A549 (cell line): Measurements from ENCODE around the gene N4BP2L2. TPM values are rescaled to one million over a fixed set of nuclear protein-coding genes. Genes with fewer than 3 reads are reported as not detected.

Source experiments
- ATAC-seq, 2 experiments: fragments of 200-7000 bp in 1 of 2; fragments of >200 bp in 1 of 2; cut with Nextera tagmentation in 1 of 2; cut with Tn5 transposase in 1 of 2; 3 replicates each; pipeline versions ENCODE4 v1.8.0 to v1.9.1; 2018 to 2020; ENCODE audit warnings: mild to moderate bottlenecking in 1 of 2, moderate library complexity in 1 of 2
- CTCF ChIA-PET: fragments of 300-600 bp; sonication (Branson Sonifier 250); formaldehyde crosslinking; extraction: SDS; loops from one replicate; lab custom pipeline; 2021; ENCODE audit warnings: antibody characterized with exemption, inconsistent platforms; lab: Yijun Ruan, JAX
- POLR2A ChIA-PET: fragments of 350-600 bp; formaldehyde crosslinking; extraction: SDS; loops from one replicate; lab custom pipeline; 2021; ENCODE audit warnings: antibody characterized with exemption, inconsistent platforms; lab: Yijun Ruan, JAX
- DNase-seq, 2 experiments: peaks; one replicate each; pipeline versions ENCODE4 v3.0.0 to v3.0.0-alpha.2; 2011 to 2016; ENCODE audit warnings: low read depth in 1 of 2, low spot score in 1 of 2
- FAIRE-seq: peaks from 2 replicates; lab custom pipeline; 2011; peaks lifted over from hg19 to GRCh38; lab: Jason Lieb, UNC
- H3K27ac ChIP-seq, 2 experiments: fragments of >200 bp; sonication (Bioruptor Twin); formaldehyde crosslinking; 3 replicates each; pipeline ENCODE4 v1.5.1; 2016 to 2017
- H3K4me1 ChIP-seq: fragments of >200 bp; sonication (Bioruptor Twin); formaldehyde crosslinking; 3 replicates; pipeline ENCODE4 v1.6.1; 2016
- H3K4me2 ChIP-seq: fragments of >200 bp; sonication (Bioruptor Twin); formaldehyde crosslinking; 3 replicates; pipeline ENCODE4 v1.6.1; 2016
- H3K4me3 ChIP-seq: fragments of >200 bp; sonication (Bioruptor Twin); formaldehyde crosslinking; 3 replicates; pipeline ENCODE4 v1.5.1; 2016
- H3K9me3 ChIP-seq: fragments of >200 bp; sonication (Bioruptor Twin); formaldehyde crosslinking; 3 replicates; pipeline ENCODE4 v1.6.1; 2016
- ATOH8 ChIP-seq: fragments of 250-450 bp; sonication (Bioruptor Pico); IDR thresholded peaks from 2 replicates; pipeline ENCODE4 v1.5.0; 2020; ENCODE audit warnings: low read depth, mild to moderate bottlenecking, moderate library complexity
- CBX2 ChIP-seq: fragments of 200-600 bp; sonication (generic); IDR thresholded peaks from 2 replicates; pipeline ENCODE4 v1.6.1; 2016; ENCODE audit warnings: low read depth, mild to moderate bottlenecking, borderline replicate concordance
- CEBPB ChIP-seq, 2 experiments: fragments of >200 bp in 1 of 2; sonication (Bioruptor Twin) in 1 of 2; formaldehyde crosslinking in 1 of 2; IDR thresholded peaks; 2 replicates each; pipeline ENCODE4 v1.6.1; 2012 to 2016
- CHD2 ChIP-seq: fragments of 150-350 bp; IDR thresholded peaks from 2 replicates; pipeline ENCODE4 v1.6.1; 2014; ENCODE audit warnings: low read length; ENCODE audit not compliant: partially characterized antibody
- E2F6 ChIP-seq: IDR thresholded peaks from 2 replicates; pipeline ENCODE4 v1.6.1; 2012; ENCODE audit warnings: low read depth, borderline replicate concordance
- ELK1 ChIP-seq: fragments of 150-350 bp; IDR thresholded peaks from 2 replicates; pipeline ENCODE4 v1.6.1; 2014; ENCODE audit warnings: low read depth, mild to moderate bottlenecking, low read length
- HMGXB4 ChIP-seq: fragments of 250-450 bp; sonication (Bioruptor Pico); IDR thresholded peaks from 2 replicates; pipeline ENCODE4 v1.5.0; 2021; ENCODE audit warnings: mild to moderate bottlenecking, moderate library complexity, borderline replicate concordance
- HOXA7 ChIP-seq: fragments of 250-450 bp; sonication (Bioruptor Pico); IDR thresholded peaks from 2 replicates; pipeline ENCODE4 v1.5.0; 2020; ENCODE audit warnings: mild to moderate bottlenecking, moderate library complexity
- HOXB5 ChIP-seq: fragments of 250-450 bp; sonication (Bioruptor Pico); IDR thresholded peaks from 2 replicates; pipeline ENCODE4 v1.5.0; 2020; ENCODE audit warnings: mild to moderate bottlenecking, moderate library complexity
- JUN ChIP-seq, 2 experiments: fragments of >200 bp; sonication (Bioruptor Twin); formaldehyde crosslinking; IDR thresholded peaks; 2 replicates in 1 of 2; 3 replicates in 1 of 2; pipeline ENCODE4 v1.6.1; 2016 to 2017
- JUNB ChIP-seq: fragments of >200 bp; sonication (Bioruptor Twin); formaldehyde crosslinking; IDR thresholded peaks from 2 replicates; pipeline ENCODE4 v1.6.1; 2016
- KDM1A ChIP-seq: fragments of 200-600 bp; sonication (generic); IDR thresholded peaks from 2 replicates; pipeline ENCODE4 v1.6.1; 2016; ENCODE audit warnings: low read depth, mild to moderate bottlenecking
- MAX ChIP-seq: IDR thresholded peaks from 2 replicates; pipeline ENCODE4 v1.6.1; 2012
- MAZ ChIP-seq: fragments of 150-350 bp; IDR thresholded peaks from 2 replicates; pipeline ENCODE4 v1.6.1; 2014; ENCODE audit warnings: antibody characterized with exemption, low read depth, low read length, borderline replicate concordance
- NPAS2 ChIP-seq: fragments of 250-450 bp; sonication (Bioruptor Pico); IDR thresholded peaks from 2 replicates; pipeline ENCODE4 v1.8.0; 2022; ENCODE audit warnings: mild to moderate bottlenecking, moderate library complexity, borderline replicate concordance
- NR3C1 ChIP-seq: fragments of >200 bp; sonication (Bioruptor Twin); formaldehyde crosslinking; IDR thresholded peaks from 3 replicates; pipeline ENCODE4 v1.6.1; 2017
- PBX3 ChIP-seq: IDR thresholded peaks from 2 replicates; pipeline ENCODE4 v1.6.1; 2012
- PHF8 ChIP-seq: fragments of 200-600 bp; sonication (generic); IDR thresholded peaks from 2 replicates; pipeline ENCODE4 v1.6.1; 2016; ENCODE audit warnings: low read depth, mild to moderate bottlenecking, antibody characterized with exemption, moderate library complexity, borderline replicate concordance
- POLR2A ChIP-seq: IDR thresholded peaks from 2 replicates; pipeline ENCODE4 v1.6.1; 2012; ENCODE audit warnings: mild to moderate bottlenecking, low read length
- POLR2AphosphoS2 ChIP-seq: conservative IDR thresholded peaks from 2 replicates; pipeline ENCODE4 v1.6.1; 2012; ENCODE audit warnings: low read length, improper control_type of control experiment, inconsistent platforms
- RAD21 ChIP-seq, 2 experiments: fragments of >200 bp in 1 of 2; sonication (Bioruptor Twin) in 1 of 2; formaldehyde crosslinking in 1 of 2; IDR thresholded peaks in 1 of 2; conservative IDR thresholded peaks in 1 of 2; 2 replicates in 1 of 2; 3 replicates in 1 of 2; pipeline ENCODE4 v1.6.1; 2012 to 2018; ENCODE audit warnings: inconsistent platforms in 1 of 2
- RARB ChIP-seq: fragments of 250-450 bp; sonication (Bioruptor Pico); IDR thresholded peaks from 2 replicates; pipeline ENCODE4 v1.8.0; 2021; ENCODE audit warnings: mild to moderate bottlenecking, moderate library complexity
- RCOR1 ChIP-seq: fragments of 150-350 bp; IDR thresholded peaks from 2 replicates; pipeline ENCODE4 v1.6.1; 2014; ENCODE audit warnings: antibody characterized with exemption, low read length, low read depth
- ZFP36 ChIP-seq: fragments of 450-650 bp; IDR thresholded peaks from 2 replicates; pipeline ENCODE4 v1.6.1; 2014; ENCODE audit warnings: borderline replicate concordance; ENCODE audit not compliant: partially characterized antibody
- ZSCAN20 ChIP-seq: fragments of 250-450 bp; sonication (Bioruptor Pico); IDR thresholded peaks from 2 replicates; pipeline ENCODE4 v1.8.0; 2022; ENCODE audit warnings: mild to moderate bottlenecking, moderate library complexity
- WGBS: methylation state at CpG from one replicate; pipeline ENCODE4 v1.1.6; 2017; ENCODE audit errors: missing lambda C conversion rate; 5-methylcytosine and 5-hydroxymethylcytosine counted together
- polyA plus RNA-seq, 4 experiments: library from polyadenylated mRNA; depleted of rRNA in 3 of 4; stranded (reverse); fragments of >200 nt; fragmentation: RNase III in 1 of 4; extraction: RNeasy Plus Mini Kit Qiagen cat#74134 plus additional on column Dnase treatment in 1 of 4; gene quantifications; 2 replicates in 3 of 4; 3 replicates in 1 of 4; pipeline ENCODE4 v1.2.3, GENCODE V29; 2011 to 2017

Gene N4BP2L2
- polyA plus RNA-seq, 2 of the 4 experiments (the other 2 are of a cell fraction): 29.3 to 56.2 TPM

GRCh38 chr13:32530841-32531253, 7.7 kb downstream of the N4BP2L2 start:
- ChIA-PET POLR2A (interaction anchor here (0.6 kb wide), 1 partner anchor 51 kb away, joined by 3 read pairs; no protein-coding TSS in a partner anchor), CTCF (no interaction called here)
- H3K4me2 ChIP-seq: no peak overlapping the region
- DNase-seq (no peak), FAIRE-seq (no peak), ATAC-seq (no peak)
- H3K4me1 ChIP-seq: 0 out of 3 replicates have a peak, but pooled peaks cover 4% of the 10 kb centered on the region
- no peaks in the 10 kb centered on the region for H3K9me3 ChIP-seq
- H3K4me3 ChIP-seq: no peak overlapping the region
- H3K27ac ChIP-seq: no peak overlapping the region
- 82% methylated on average over 2 of the region's 2 CpGs for WGBS
- TF ChIP-seq CEBPB (IDR thresholded peaks at IDR 0.05) (no peak), POLR2AphosphoS2 (no peak), RAD21 (conservative IDR thresholded peaks at IDR 0.05 in 1 of 2, IDR thresholded peaks at IDR 0.05 in 1 of 2) (no peak), POLR2A (no peak), NR3C1 (no peak), HOXB5 (CRISPR knock-in tag) (no peak), JUN (IDR thresholded peaks at IDR 0.05) (no peak), RCOR1 (no peak), CHD2 (no peak), ELK1 (no peak), HMGXB4 (CRISPR knock-in tag) (no peak), MAX (no peak), KDM1A (no peak), ZFP36 (no peak), ATOH8 (CRISPR knock-in tag) (no peak)

- Histone ChIP-seq H3K4me1 (no peaks in the 10 kb centered on the region), H3K9me3 (no peaks in the 10 kb centered on the region), H3K4me2 (no peak overlapping the region), H3K27ac (no peak overlapping the region), H3K4me3 (no peak overlapping the region)
- ChIA-PET CTCF (no interaction called here), POLR2A (no interaction called here)
- no peak for DNase-seq
- TF ChIP-seq CEBPB (IDR thresholded peaks at IDR 0.05) (no peak), HOXA7 (CRISPR knock-in tag) (no peak), PBX3 (no peak), RARB (CRISPR knock-in tag) (no peak), NPAS2 (CRISPR knock-in tag) (no peak), MAX (no peak), CBX2 (no peak), POLR2A (no peak), PHF8 (no peak), RCOR1 (no peak), ZSCAN20 (no peak), MAZ (no peak), E2F6 (no peak), NR3C1 (no peak), JUNB (no peak)
- no peak for FAIRE-seq
- WGBS: 64% methylated on average over 3 of the region's 3 CpGs
- ATAC-seq: no peak
Observed at GRCh38 chr13:32528358-32528757, 10.2 kb downstream of the N4BP2L2 start.
